Activated T-cell treated with anti-CD3 and anti-CD28 coated beads for 1 hour (primary cell): ENCODE measurements around the gene MRPL20.
"Not testable (repeated sequence)": the region's sequence is repeated elsewhere in the genome, so short reads cannot be mapped to it uniquely, and the experiment has no call there.

Experiments used
- DNase-seq: peaks from one replicate; pipeline ENCODE4 v3.0.0-alpha.2; 2020; ENCODE audit warnings: low read depth

MRPL20 gene

GRCh38 chr1:1406101-1406820 is 832 bp downstream of the MRPL20 start:
- DNase-seq: no peak

- no peak for DNase-seq
These were observed 3.4 kb downstream of the MRPL20 start for GRCh38 chr1:1403653-1404052.

- not testable (repeated sequence) for DNase-seq
These were observed 4.1 kb downstream of the MRPL20 start for GRCh38 chr1:1402901-1403392.

- DNase-seq: no peak
These were observed 4.8 kb downstream of the MRPL20 start for GRCh38 chr1:1402072-1402900.

- DNase-seq: no peak
These were observed 5.6 kb downstream of the MRPL20 start for GRCh38 chr1:1401457-1402010.

GRCh38 chr1:1400576-1401456 is 6.3 kb downstream of the MRPL20 start:
- DNase-seq: no peak

- DNase-seq: no peak
These were observed 7.1 kb downstream of the MRPL20 start for GRCh38 chr1:1399872-1400575.

- DNase-seq: peak; percentile 98
These were observed 7.8 kb downstream of the MRPL20 start, which contains the start of gene CCNL2 for GRCh38 chr1:1399187-1399871. TSS of gene CCNL2 (minus strand) at chr1:1399335. CDS start at chr1:1399306, 29 bp downstream.

- no peak for DNase-seq
These were observed 8.4 kb downstream of the MRPL20 start for GRCh38 chr1:1398677-1399186.

GRCh38 chr1:1397839-1398523 is 9.1 kb downstream of the MRPL20 start:
- no peak for DNase-seq

- no peak for DNase-seq
These were observed 11.9 kb downstream of the MRPL20 start for GRCh38 chr1:1395166-1395565.

- no peak for DNase-seq
These were observed 13.0 kb downstream of the MRPL20 start for GRCh38 chr1:1394116-1394515.

- no peak for DNase-seq
These were observed 13.7 kb downstream of the MRPL20 start for GRCh38 chr1:1393428-1393827.

- no peak for DNase-seq
These were observed 14.1 kb downstream of the MRPL20 start for GRCh38 chr1:1393014-1393413.

GRCh38 chr1:1391225-1391624 is 15.9 kb downstream of the MRPL20 start:
- no peak for DNase-seq

GRCh38 chr1:1390675-1391074 is 16.4 kb downstream of the MRPL20 start:
- DNase-seq: no peak

GRCh38 chr1:1388078-1388472 is 19.0 kb downstream of the MRPL20 start:
- DNase-seq: no peak

- DNase-seq: no peak
These were observed 19.7 kb downstream of the MRPL20 start for GRCh38 chr1:1387098-1388077.
